Heart left ventricle (tissue), 16 donors: ENCODE results near the gene VPS4B. TPM values are rescaled to one million over a fixed set of nuclear protein-coding genes. Genes with fewer than 3 reads are reported as not detected.

ENCODE experiments used
- ATAC-seq, 4 donors: fragments of 200-7000 bp; cut with Tn5 transposase; one replicate each; pipeline ENCODE4 v1.9.1; 2020 to 2022; ENCODE audit warnings: moderate library complexity in 4 of 4, mild to moderate bottlenecking in 3 of 4, moderate number of reproducible peaks in 1 of 4
- DNase-seq, 5 donors: peaks; one replicate each; pipeline ENCODE4 v3.0.0-alpha.2; 2020
- H3K27ac ChIP-seq, 12 donors: fragments of 200-600 bp; sonication (generic) in 4 of 12; one replicate each; pipeline versions ENCODE4 v1.5.0 to v1.8.0; 2016 to 2022; ENCODE audit warnings: mild to moderate bottlenecking in 2 of 12
- H3K27me3 ChIP-seq, 9 donors: fragments of 200-600 bp; sonication (generic) in 2 of 9; one replicate each; pipeline versions ENCODE4 v1.5.1 to v1.8.0; 2016 to 2022; ENCODE audit warnings: mild to moderate bottlenecking in 3 of 9
- H3K36me3 ChIP-seq, 9 donors: fragments of 200-600 bp; sonication (generic) in 2 of 9; one replicate each; pipeline versions ENCODE4 v1.5.0 to v1.8.0; 2018 to 2022; ENCODE audit warnings: mild to moderate bottlenecking in 2 of 9
- H3K4me1 ChIP-seq, 12 donors: fragments of 200-600 bp; sonication (generic) in 4 of 12; one replicate each; pipeline versions ENCODE4 v1.5.0 to v1.8.0; 2016 to 2022; ENCODE audit warnings: mild to moderate bottlenecking in 3 of 12
- H3K4me3 ChIP-seq, 12 donors: fragments of 200-600 bp; sonication (generic) in 4 of 12; one replicate each; pipeline versions ENCODE4 v1.5.0 to v1.8.0; 2017 to 2022; ENCODE audit warnings: mild to moderate bottlenecking in 9 of 12, moderate library complexity in 4 of 12
- H3K9me3 ChIP-seq, 12 donors: fragments of 200-600 bp; sonication (generic) in 4 of 12; one replicate each; pipeline versions ENCODE4 v1.5.0 to v1.8.0; 2016 to 2022; ENCODE audit warnings: mild to moderate bottlenecking in 1 of 12
- POLR2A ChIP-seq, 2 donors: fragments of 450-650 bp; IDR thresholded peaks; one replicate each; pipeline ENCODE4 v1.6.1; 2017; ENCODE audit warnings: antibody characterized with exemption in 2 of 2, mild to moderate bottlenecking in 2 of 2, moderate library complexity in 2 of 2
- WGBS, 4 donors: extraction: QIAGEN DNeasy Blood & Tissue Kit in 2 of 4; methylation state at CpG; one replicate each; pipeline versions ENCODE4 v1.1.5 to v1.1.7; 2013 to 2018; 5-methylcytosine and 5-hydroxymethylcytosine counted together
- intact Hi-C, 10 donors: fragments of 100-400 bp; cut with DNase I; formaldehyde crosslinking; loops; one replicate each; pipeline versions ENCODE4 v1.11.1 to v1.14.2; 2022
- polyA plus RNA-seq, 2 donors: library from polyadenylated mRNA; stranded (reverse); fragments of 200-250 nt; gene quantifications; one replicate each; pipeline ENCODE4 v1.2.3, GENCODE V29; 2013
- total RNA-seq, 9 donors: library from RNA; depleted of rRNA in 2 of 9; stranded (reverse); fragments of >200 nt in 2 of 9; fragmentation: NEBNext Ultra II Directional in 3 of 9; extraction: Animal tissue kit (Norgen Biotek cat#: 25700) in 3 of 9; gene quantifications; one replicate each; pipeline versions ENCODE4 v1.1.0 to v1.2.4, GENCODE V29; 2016 to 2023
- TF ChIP-seq, protein P1 (sequence below), 12 donors: fragments of 200-600 bp; sonication (generic) in 4 of 12; IDR thresholded peaks; one replicate each; pipeline versions ENCODE4 v1.5.0 to v1.8.0; 2018 to 2022; ENCODE audit warnings: antibody characterized with exemption in 12 of 12, mild to moderate bottlenecking in 5 of 12
- donor health status: ischemic (EF 13 %, LVEDD 7.1; RV severe dilation, severe dysfunction).
- donor health status: healthy with polysubstance abuse.
- donor health status: DM: no; HTN: yes; CAD: no.
- donor health status: DM: no; HTN: no; CAD: no.
- donor health status: ischemic (EF 25% LVEDD 6.9; RV normal size, moderate dysfunction).
- donor health status: ischemic (EF 25% LVEDD 5.7; RV mildly dilated, moderate dysfunction).
- donor health status: healthy.
- donor health status: DM: yes; HTN: yes; CAD: no.
- donor health status: ischemic (EF 35%, LVEDD 5.7; RV mildly dilated, moderate dysfunction).
- donor health status: nonischemic (EF 11% LVEDD 7.7; RV severe dilation, severe dysfunction).
- donor health status: DM: yes; HTN: yes; CAD: no.
- donor health status: PGD.
- donor health status: ischemic (EF 29% LVEDD 5.4; RV normal size, mild dysfunction).
- donor health status: nonischemic (EF 23%, LVEDD 6.1; RV moderate dilation, normal function).

The VPS4B gene
- total and polyA plus RNA-seq, 11 donors = 4.2 to 40.0 (median 18.7) TPM

- H3K9me3 ChIP-seq = no peaks in the 10 kb centered on the region
- TF ChIP-seq, protein P1, sequence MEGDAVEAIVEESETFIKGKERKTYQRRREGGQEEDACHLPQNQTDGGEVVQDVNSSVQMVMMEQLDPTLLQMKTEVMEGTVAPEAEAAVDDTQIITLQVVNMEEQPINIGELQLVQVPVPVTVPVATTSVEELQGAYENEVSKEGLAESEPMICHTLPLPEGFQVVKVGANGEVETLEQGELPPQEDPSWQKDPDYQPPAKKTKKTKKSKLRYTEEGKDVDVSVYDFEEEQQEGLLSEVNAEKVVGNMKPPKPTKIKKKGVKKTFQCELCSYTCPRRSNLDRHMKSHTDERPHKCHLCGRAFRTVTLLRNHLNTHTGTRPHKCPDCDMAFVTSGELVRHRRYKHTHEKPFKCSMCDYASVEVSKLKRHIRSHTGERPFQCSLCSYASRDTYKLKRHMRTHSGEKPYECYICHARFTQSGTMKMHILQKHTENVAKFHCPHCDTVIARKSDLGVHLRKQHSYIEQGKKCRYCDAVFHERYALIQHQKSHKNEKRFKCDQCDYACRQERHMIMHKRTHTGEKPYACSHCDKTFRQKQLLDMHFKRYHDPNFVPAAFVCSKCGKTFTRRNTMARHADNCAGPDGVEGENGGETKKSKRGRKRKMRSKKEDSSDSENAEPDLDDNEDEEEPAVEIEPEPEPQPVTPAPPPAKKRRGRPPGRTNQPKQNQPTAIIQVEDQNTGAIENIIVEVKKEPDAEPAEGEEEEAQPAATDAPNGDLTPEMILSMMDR (IDR thresholded peaks at IDR 0.05) = no peak
- no peak for TF ChIP-seq POLR2A (IDR thresholded peaks at IDR 0.05)
- H3K4me1 ChIP-seq = peaks cover 0 to 30% (median 15%) of the 10 kb centered on the region in 12 donors
- H3K27ac ChIP-seq = no peak overlapping the region
- 96 to 98% (median 98%) methylated on average over 7 of the region's 7 CpGs for WGBS, 4 donors
- no peak overlapping the region for H3K4me3 ChIP-seq
- peaks cover 0 to 100% (median 94%) of the 10 kb centered on the region in 9 donors for H3K36me3 ChIP-seq
- H3K27me3 ChIP-seq = no peaks in the 10 kb centered on the region
- DNase-seq (no peak), ATAC-seq (no peak)
- intact Hi-C loops = loop anchor here in 1 of 10 donors (5.0 kb wide), 1 partner anchor 89 kb away; no protein-coding TSS in a partner anchor
Observed at GRCh38 chr18:63348508-63349136, 73.7 kb downstream of the VPS4B start.

GRCh38 chr18:63346480-63347183 is 75.6 kb downstream of the VPS4B start:
- DNase-seq (no peak), ATAC-seq (peak; percentile 37 to 49 (median 42))
- H3K36me3 ChIP-seq = peaks cover 0 to 100% (median 94%) of the 10 kb centered on the region in 9 donors
- WGBS, 4 donors = 66 to 76% (median 71%) methylated on average over 7 of the region's 7 CpGs
- no peaks in the 10 kb centered on the region for H3K9me3 ChIP-seq
- H3K4me1 ChIP-seq = peaks cover 0 to 30% (median 15%) of the 10 kb centered on the region in 12 donors
- H3K4me3 ChIP-seq = peak overlapping the region in 1 of 12 donors; percentile 16
- intact Hi-C loops = loop anchor here in 1 of 10 donors (5.0 kb wide), 1 partner anchor 91 kb away; no protein-coding TSS in a partner anchor
- TF ChIP-seq POLR2A (IDR thresholded peaks at IDR 0.05) = no peak
- TF ChIP-seq, protein P1 (IDR thresholded peaks at IDR 0.05) = no peak
- H3K27me3 ChIP-seq = no peaks in the 10 kb centered on the region
- peak overlapping the region in 11 of 12 donors; percentile 40 to 81 (median 57) for H3K27ac ChIP-seq

GRCh38 chr18:63346031-63346430 is 76.2 kb downstream of the VPS4B start:
- Histone ChIP-seq H3K9me3 (no peaks in the 10 kb centered on the region), H3K4me1 (peaks cover 0 to 30% (median 15%) of the 10 kb centered on the region in 12 donors), H3K4me3 (no peak overlapping the region), H3K36me3 (peaks cover 0 to 100% (median 94%) of the 10 kb centered on the region in 9 donors), H3K27ac (peak overlapping the region in 11 of 12 donors; percentile 40 to 81 (median 57)), H3K27me3 (no peaks in the 10 kb centered on the region)
- DNase-seq = peak in 4 of 5 donors; percentile 53 to 66 (median 60)
- no peak for TF ChIP-seq POLR2A (IDR thresholded peaks at IDR 0.05)
- TF ChIP-seq, protein P1 (IDR thresholded peaks at IDR 0.05) = no peak
- peak; percentile 83 to 87 (median 84) for ATAC-seq
- intact Hi-C loops = loop anchor here in 1 of 10 donors (5.0 kb wide), 1 partner anchor 91 kb away; no protein-coding TSS in a partner anchor
- WGBS, 4 donors = 40 to 53% (median 51%) methylated on average over 7 of the region's 7 CpGs

DNA sequence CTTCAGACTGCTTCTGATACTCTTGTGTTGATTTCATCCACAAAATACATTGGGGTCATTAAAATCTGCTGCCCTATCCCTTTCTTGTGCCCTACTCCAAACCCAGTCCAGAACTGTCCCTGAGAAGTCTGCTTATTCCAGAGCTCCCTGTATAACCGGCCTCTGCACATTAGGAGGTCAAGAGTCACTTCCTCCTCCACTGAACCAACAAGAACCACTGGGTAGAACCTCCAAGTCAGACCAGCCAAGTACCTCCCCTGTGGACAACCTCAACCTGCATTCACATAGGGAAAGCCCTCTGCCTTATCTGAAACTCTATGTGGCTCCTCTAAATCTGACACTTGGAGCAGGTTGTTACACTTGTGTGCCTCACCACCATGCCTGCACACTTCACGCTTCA is 77.4 kb downstream of the VPS4B start:
- H3K4me1 ChIP-seq = peaks cover 0 to 30% (median 15%) of the 10 kb centered on the region in 12 donors
- peak overlapping the region in 5 of 12 donors; percentile 11 to 68 (median 56) for H3K27ac ChIP-seq

More for the DNA sequence above, 77.4 kb downstream of the VPS4B start:
- WGBS, 4 donors = 59 to 80% (median 63%) methylated on average over 2 of the region's 2 CpGs
- no peak for TF ChIP-seq POLR2A (IDR thresholded peaks at IDR 0.05)
- TF ChIP-seq, protein P1 (IDR thresholded peaks at IDR 0.05) = no peak
- H3K27me3 ChIP-seq = no peaks in the 10 kb centered on the region
- intact Hi-C loops = loop anchor here in 9 of 10 donors (5.0 kb wide), 3 partner anchors 77 to 328 kb away; partner anchors contain the start of gene VPS4B (in 1 of the 9)
- H3K36me3 ChIP-seq = peaks cover 0 to 100% (median 94%) of the 10 kb centered on the region in 9 donors
- no peak overlapping the region for H3K4me3 ChIP-seq
- ATAC-seq (peak in 1 of 4 donors; percentile 5), DNase-seq (no peak)
- H3K9me3 ChIP-seq = no peaks in the 10 kb centered on the region
